Colon (tissue), 2 donors: Measurements from ENCODE around the gene MARCHF3.
"Not testable (repeated sequence)": the region's sequence is repeated elsewhere in the genome, so short reads cannot be mapped to it uniquely, and the experiment has no call there.

Experiments
- FAIRE-seq: peaks from 2 replicates; lab custom pipeline; 2012; peaks lifted over from hg19 to GRCh38; lab: Jason Lieb, UNC
- donor health status: control.
- donor health status: control.

MARCHF3 gene

GRCh38 chr5:127030259-127031146 is at the start of gene MARCHF3:
TSS of gene MARCHF3 (minus strand) at chr5:127030558. CDS start at chr5:126918171, 112,387 bp downstream.
- no peak for FAIRE-seq

GRCh38 chr5:127079994-127080491 is 49.7 kb upstream of the MARCHF3 start:
- FAIRE-seq, result no peak

- FAIRE-seq, result no peak
Observed at GRCh38 chr5:127077366-127077765, 47.0 kb upstream of the MARCHF3 start.

- no peak for FAIRE-seq
Observed at GRCh38 chr5:127076315-127077129, 46.2 kb upstream of the MARCHF3 start.

DNA sequence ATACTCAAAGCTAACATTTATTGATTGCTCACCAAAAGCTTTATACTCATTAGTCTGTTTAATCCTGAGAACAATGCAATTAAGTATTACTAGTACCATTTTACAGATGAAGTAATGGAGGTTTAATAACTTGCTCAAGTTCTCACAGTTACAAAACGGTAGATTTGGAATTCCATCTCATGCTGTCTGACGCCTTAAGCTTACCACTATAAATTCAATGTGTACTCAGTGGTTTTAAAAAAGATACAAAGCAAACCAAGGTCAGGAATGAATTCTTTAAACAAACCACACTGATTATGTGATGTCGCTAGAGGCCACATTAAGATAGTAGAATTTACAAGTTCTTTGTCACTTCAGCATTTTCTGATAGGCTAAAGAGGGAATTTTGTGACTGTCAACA is 44.1 kb upstream of the MARCHF3 start:
- FAIRE-seq, result no peak

GRCh38 chr5:127072861-127073846 is 42.8 kb upstream of the MARCHF3 start, which contains the start of gene C5orf63:
TSS of gene C5orf63 (minus strand) at chr5:127073502. CDS start at chr5:127058995, 14,507 bp downstream.
- no peak for FAIRE-seq

DNA sequence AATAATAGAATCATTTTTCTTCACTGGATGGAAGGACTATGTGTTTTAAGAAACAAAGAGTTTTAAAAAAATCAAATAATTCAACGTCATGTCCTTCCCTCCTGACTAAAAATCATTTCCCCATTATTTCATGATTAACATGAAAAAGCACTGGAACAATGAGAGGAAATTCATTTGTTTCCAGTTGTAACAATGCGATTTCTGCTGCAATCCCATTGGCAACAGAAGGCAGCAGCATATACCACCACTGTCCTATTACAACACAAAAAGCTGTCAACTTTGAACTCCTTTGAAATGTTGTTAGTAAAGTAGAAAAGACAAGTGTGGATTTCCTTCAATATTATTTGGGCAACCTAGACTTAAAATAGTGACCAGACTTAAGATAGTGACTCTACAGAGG is 39.9 kb upstream of the MARCHF3 start:
- FAIRE-seq, result no peak

- FAIRE-seq, result no peak
Observed at GRCh38 chr5:127068493-127069214, 38.3 kb upstream of the MARCHF3 start.

GRCh38 chr5:127066721-127067120 is 36.4 kb upstream of the MARCHF3 start:
- FAIRE-seq, result no peak

- no peak for FAIRE-seq
Observed at GRCh38 chr5:127064253-127064840, 34.0 kb upstream of the MARCHF3 start.

DNA sequence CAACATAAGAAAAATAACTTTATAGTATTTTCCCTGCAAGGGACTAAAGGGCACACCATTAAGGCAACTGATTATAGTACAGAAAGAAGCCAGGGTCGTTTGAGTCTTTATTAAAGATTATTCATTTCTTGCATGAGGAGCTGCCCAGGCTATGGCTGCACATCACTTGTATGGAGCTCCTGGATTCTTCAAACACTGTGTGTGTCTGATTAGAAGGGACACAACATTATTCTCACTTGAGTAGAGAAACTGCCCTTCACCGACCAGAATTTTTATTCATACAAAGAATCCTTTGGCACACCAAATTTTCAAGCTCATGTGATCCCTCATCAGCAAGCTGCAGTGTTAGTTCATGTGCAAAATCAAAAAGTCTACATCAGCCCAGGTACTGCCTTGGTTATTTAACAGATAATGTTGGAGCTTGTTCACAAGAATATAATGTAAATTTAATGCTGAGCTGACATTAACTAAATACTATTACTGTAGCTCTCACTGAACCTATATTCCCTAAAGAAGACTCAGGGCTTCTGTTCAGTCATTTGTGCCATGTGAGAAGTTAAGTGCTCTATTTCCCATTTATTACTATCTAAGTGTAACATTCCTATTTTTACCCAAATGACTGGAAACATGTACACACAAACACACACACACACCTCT is 33.0 kb upstream of the MARCHF3 start:
- FAIRE-seq, result no peak

GRCh38 chr5:127061956-127062355 is 31.6 kb upstream of the MARCHF3 start:
- FAIRE-seq, result no peak

- no peak for FAIRE-seq
Observed at GRCh38 chr5:127061537-127061936, 31.2 kb upstream of the MARCHF3 start.

DNA sequence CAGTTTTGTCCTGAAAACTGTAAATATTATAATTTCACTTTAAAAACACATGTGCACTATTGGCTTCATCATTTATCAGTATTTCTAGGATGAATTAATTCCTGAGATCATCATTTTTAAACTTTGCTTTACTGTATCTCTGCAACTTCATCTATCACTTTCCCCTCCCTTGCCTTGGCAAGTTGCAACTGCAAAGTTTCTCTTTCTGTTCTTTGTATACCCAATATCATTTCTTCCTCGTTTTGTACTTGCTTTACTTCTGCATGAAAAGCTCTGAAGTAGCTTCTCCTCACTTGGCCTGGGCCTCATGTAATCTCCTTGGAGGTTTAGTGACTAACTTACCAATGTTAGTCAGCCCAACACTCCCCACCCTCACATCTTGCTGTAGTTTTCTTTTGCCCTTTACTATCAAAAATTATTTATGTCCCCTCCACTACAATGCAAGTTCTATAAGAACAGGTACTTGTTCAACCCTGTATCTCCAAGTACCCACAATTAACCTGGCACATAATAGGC is 30.2 kb upstream of the MARCHF3 start:
- no peak for FAIRE-seq

- no peak for FAIRE-seq
Observed at GRCh38 chr5:127056896-127057295, 26.5 kb upstream of the MARCHF3 start.

DNA sequence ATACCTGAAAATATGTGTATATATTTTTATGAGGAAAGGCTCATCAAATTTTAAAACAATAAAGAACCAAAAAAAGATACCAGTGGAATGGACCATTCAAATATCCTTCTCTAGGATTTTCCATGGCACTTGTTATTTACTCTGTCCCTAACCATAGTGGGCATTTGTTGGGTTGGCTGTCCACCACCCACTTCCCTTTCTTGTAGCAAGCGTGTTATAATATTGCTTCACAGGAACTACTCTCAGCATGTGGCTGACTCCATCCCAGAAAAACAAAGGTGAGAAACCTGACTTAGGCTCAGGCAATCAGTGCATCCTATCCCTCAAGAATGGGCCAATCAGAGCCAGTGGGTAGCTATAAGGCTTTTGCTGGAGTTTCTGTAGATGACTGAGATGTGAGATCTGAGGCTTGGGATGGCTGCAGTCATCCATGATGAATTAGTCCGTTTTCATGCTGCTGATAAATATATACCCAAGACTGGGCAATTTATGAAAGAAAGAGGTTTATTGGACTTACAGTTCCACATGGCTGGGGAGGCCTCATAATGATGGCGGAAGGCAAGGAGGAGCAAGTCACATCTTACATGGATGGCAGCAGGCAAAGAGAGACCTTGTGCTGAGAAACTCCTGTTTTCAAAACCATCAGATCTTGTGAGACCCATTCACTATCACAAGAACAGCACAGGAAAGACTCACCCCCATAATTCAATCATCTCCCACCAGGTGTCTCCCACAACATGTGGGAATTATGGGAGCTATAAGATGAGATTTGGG is 25.7 kb upstream of the MARCHF3 start:
- no peak for FAIRE-seq

DNA sequence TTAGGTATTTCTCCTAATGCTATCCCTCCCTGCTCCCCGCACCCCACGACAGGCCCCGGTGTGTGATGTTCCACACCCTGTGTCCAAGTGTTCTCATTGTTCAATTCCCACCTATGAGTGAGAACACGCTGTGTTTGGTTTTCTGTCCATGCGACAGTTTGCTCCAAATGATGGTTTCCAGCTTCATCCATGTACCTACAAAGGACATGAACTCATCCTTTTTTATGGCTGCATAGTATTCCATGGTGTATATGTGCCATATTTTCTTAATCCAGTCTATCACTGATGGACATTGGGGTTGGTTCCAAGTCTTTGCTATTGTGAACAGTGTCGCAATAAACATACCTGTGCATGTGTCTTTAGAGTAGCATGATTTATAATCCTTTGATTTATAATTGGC is 23.2 kb upstream of the MARCHF3 start:
- FAIRE-seq, result not testable (repeated sequence)

DNA sequence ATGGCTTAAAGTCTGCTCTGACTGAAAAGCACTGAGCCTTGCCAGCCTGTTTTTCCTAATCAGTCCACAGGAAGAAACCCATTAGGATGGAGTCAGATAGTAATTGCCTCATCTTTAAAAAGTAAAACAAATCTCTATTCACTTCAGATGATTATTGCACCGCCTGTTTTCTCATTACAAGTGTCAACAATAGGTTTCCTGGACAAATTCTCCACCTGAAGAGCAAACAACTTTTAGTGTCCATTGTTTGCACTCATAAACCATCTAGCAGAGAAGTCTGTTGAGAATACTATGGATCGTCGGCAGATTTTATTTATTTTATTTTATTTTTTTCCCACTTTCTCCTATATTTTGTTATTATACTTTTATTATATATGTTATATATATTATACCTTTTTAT is 22.7 kb upstream of the MARCHF3 start:
- no peak for FAIRE-seq

- FAIRE-seq, result no peak
Observed at GRCh38 chr5:127051591-127051990, 21.2 kb upstream of the MARCHF3 start.
